ENCODE measurements around the gene NALF2. TPM values are rescaled to one million over a fixed set of nuclear protein-coding genes. Genes with fewer than 3 reads are reported as not detected.

Gene NALF2
- total RNA-seq, 1 donor: not detected

DNA sequence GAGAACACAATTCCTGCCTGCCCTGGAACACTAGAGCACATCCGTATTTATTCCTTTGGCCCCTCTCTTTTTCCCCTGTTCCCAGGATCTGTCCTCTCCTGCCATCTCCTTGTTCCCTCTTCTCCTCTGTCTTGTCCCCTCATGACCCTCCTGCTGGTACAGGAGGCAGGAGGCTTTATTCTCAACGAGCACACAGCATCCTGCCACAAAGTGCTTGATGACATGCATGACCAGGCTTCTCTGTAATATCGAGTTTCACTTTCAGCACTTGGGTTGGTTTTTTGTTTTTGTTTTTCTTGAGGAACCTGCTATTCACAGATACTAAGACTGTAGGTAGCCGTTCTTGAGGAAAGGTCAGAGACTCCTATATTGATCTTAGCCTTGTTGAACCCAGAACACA, 35.3 kb downstream of the NALF2 start:
- TF ChIP-seq, protein P1, sequence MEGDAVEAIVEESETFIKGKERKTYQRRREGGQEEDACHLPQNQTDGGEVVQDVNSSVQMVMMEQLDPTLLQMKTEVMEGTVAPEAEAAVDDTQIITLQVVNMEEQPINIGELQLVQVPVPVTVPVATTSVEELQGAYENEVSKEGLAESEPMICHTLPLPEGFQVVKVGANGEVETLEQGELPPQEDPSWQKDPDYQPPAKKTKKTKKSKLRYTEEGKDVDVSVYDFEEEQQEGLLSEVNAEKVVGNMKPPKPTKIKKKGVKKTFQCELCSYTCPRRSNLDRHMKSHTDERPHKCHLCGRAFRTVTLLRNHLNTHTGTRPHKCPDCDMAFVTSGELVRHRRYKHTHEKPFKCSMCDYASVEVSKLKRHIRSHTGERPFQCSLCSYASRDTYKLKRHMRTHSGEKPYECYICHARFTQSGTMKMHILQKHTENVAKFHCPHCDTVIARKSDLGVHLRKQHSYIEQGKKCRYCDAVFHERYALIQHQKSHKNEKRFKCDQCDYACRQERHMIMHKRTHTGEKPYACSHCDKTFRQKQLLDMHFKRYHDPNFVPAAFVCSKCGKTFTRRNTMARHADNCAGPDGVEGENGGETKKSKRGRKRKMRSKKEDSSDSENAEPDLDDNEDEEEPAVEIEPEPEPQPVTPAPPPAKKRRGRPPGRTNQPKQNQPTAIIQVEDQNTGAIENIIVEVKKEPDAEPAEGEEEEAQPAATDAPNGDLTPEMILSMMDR (IDR thresholded peaks at IDR 0.05; ENCODE audit: insufficient read depth, low read depth, low read length): no peak
- no peak overlapping the region for H3K4me3 ChIP-seq (ENCODE audit: low read depth, low read length)
- DNase-seq (ENCODE audit: low read depth): no peak

DNA sequence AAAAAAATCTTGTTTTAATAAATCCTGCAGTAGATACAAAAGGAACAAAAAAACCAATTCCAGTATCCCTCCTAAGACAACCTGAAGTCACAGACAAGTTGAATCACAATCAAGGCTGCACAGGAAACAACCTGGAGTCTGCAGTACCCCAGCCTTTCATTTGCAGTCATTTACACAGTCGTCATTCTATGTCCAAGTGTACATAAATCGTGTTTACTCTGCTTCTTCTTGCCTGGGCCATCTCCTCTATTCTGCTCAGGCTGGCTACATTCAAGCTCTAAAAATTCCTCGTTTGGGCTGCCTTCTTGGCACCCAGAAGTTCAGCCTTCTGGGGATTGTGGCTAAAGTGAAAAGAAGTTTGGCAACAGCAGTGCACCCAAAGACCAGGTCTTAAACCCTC, 37.8 kb downstream of the NALF2 start:
- DNase-seq (ENCODE audit: low read depth): no peak
- TF ChIP-seq, protein P1 (IDR thresholded peaks at IDR 0.05; ENCODE audit: insufficient read depth, low read depth, low read length): no peak
- no peak overlapping the region for H3K4me3 ChIP-seq (ENCODE audit: low read depth, low read length)

DNA sequence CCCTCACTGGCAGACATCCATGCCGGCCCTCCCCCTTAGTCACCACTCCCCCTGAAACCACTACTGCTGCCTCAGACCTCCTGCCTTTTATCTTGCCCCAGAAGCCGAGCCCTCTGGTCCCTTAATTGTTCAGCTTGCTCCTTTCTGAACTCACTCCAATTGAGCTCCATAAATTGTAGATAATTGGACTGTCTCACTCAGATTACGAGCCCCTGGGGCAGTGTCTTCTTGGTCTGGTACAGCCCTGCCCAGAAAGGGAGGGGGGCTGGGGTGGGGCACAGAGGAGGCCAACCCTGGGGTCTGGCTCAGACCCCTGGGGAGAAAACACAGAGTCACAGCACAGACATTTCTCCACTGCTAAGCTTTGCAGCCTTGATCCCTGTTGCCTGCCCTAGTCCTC, 39.4 kb downstream of the NALF2 start:
- no peak for DNase-seq (ENCODE audit: low read depth)
- H3K4me3 ChIP-seq (ENCODE audit: low read depth, low read length): no peak overlapping the region
- TF ChIP-seq, protein P1 (IDR thresholded peaks at IDR 0.05; ENCODE audit: insufficient read depth, low read depth, low read length): no peak

DNA sequence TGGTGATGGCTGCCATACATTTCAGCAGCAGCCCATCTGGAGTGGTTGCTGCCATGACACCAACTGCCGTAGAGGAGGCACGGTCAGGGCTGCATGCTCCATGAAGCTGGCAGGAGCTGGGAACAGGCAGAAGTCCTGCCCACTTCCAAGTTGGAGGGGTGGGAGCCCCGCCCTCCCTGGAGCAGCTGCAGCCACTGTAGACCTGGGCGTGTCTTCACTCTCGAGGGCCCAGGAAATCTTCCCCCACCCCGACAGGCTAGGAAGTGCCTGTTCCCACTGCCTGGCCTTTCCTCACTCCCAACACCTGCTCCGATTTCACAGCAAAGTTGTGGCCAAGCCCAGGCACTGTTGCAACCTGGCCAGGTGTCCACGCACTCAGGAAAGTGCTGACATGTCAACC, 42.3 kb downstream of the NALF2 start:
- TF ChIP-seq, protein P1 (IDR thresholded peaks at IDR 0.05; ENCODE audit: insufficient read depth, low read depth, low read length): no peak
- no peak for DNase-seq (ENCODE audit: low read depth)
- H3K4me3 ChIP-seq (ENCODE audit: low read depth, low read length): no peak overlapping the region

DNA sequence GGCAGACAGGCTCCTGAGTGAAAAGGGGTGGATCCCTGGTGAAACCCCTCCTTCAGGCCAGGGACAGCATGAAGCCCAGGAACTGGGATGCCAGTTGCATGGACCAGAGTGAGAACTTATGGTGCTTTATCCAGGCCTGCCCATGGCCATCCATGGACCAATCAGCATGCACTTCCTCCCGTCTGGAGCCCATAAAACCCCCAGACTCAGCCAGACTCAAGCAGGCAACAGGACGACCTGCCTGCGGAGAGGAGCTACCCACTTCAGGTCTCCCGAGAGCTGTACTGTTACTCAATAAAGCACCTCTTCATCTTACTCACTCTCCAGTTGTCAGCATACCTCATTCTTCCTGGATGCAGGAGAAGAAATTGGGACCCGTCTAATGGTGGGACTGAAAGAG, 42.9 kb downstream of the NALF2 start:
- no peak for DNase-seq (ENCODE audit: low read depth)
- TF ChIP-seq, protein P1 (IDR thresholded peaks at IDR 0.05; ENCODE audit: insufficient read depth, low read depth, low read length): no peak

DNA sequence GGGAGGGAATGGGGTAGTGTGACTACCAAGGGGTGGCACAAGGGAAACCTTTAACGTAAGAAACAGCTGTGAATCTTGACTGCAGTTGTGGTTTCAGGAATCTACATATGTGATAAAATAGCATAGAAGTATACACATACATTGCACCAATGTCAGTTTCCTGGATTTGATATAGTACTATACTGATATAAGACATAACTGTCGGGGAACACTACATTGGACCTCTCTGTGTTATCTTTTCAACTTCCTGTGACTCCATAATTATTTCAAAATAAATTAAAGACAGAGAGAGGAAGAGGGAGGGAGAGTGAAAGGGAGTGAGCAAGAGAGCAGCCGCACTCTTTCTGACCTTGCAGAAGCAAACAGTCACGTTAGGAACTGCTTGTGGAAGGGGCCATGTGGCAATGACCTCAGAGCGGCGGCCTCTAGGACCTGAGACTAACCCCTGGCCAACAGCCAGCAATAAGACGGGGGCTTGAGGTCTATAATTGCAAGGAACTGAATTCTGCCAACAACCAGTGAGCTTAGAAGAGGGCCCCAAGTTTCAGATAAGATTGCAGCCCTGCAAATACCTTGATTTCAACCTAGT, 47.4 kb downstream of the NALF2 start:
- no peak for DNase-seq (ENCODE audit: low read depth)
- H3K4me3 ChIP-seq (ENCODE audit: low read depth, low read length): no peak overlapping the region
- TF ChIP-seq, protein P1 (IDR thresholded peaks at IDR 0.05; ENCODE audit: insufficient read depth, low read depth, low read length): no peak

More for the DNA sequence above, 42.9 kb downstream of the NALF2 start:
- no peak overlapping the region for H3K4me3 ChIP-seq (ENCODE audit: low read depth, low read length)

DNA sequence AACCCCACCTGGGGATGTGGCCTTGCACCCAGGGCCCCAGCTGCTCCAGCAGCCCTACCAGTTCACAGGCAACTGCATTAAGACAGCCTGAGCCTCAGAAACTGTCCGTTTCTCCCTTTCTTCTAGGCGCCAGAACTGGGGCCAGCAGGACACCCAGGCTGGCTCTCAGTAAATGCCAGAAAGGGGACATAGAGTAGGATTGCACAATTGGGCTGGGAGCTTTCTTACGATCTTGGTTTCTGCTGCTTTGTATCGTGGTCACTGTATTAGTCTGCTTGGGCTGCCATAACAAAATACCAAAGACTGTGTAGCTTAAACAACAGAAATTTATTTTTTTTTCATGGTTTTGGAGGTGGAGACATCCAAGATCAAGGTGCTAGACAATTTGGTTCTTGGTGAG, 48.4 kb downstream of the NALF2 start:
- H3K4me3 ChIP-seq (ENCODE audit: low read depth, low read length): no peak overlapping the region
- TF ChIP-seq, protein P1 (IDR thresholded peaks at IDR 0.05; ENCODE audit: insufficient read depth, low read depth, low read length): no peak
- no peak for DNase-seq (ENCODE audit: low read depth)

Measured in fibroblast of villous mesenchyme (primary cell).